Activated T-helper 2 cell treated with anti-CD3 and anti-CD28 coated beads, Interferon-gamma antibody, Interleukin-2, Interleukin-4, amounts not matched to agents 10 μg/mL and 5 μg/mL and 100 μg/mL, durations not matched to agents 14 hours and 24 hours and 36 hours (primary cell): Measurements from ENCODE around the gene IL34. TPM values are rescaled to one million over a fixed set of nuclear protein-coding genes. Genes with fewer than 3 reads are reported as not detected.
"Not testable (repeated sequence)": the region's sequence is repeated elsewhere in the genome, so short reads cannot be mapped to it uniquely, and the experiment has no call there.

Source experiments
- DNase-seq: peaks from one replicate; pipeline ENCODE4 v3.0.0; 2021; ENCODE audit warnings: low spot score
- H3K27ac Mint-ChIP-seq: one replicate; pipeline ENCODE4 v1.8.0; 2021; ENCODE audit warnings: mixed read lengths
- H3K27me3 Mint-ChIP-seq: one replicate; pipeline ENCODE4 v1.8.0; 2021; ENCODE audit warnings: low read depth, mixed read lengths
- H3K36me3 Mint-ChIP-seq: one replicate; pipeline ENCODE4 v1.8.0; 2021; ENCODE audit warnings: low read depth, mixed read lengths
- H3K4me1 Mint-ChIP-seq: one replicate; pipeline ENCODE4 v1.8.0; 2021; ENCODE audit warnings: low read depth, mixed read lengths
- H3K4me3 Mint-ChIP-seq: one replicate; pipeline ENCODE4 v1.8.0; 2021; ENCODE audit warnings: low read depth, mild to moderate bottlenecking, moderate library complexity, mixed read lengths
- H3K9me3 Mint-ChIP-seq: one replicate; pipeline ENCODE4 v1.8.0; 2021; ENCODE audit warnings: mixed read lengths
- intact Hi-C: fragments of 100-400 bp; cut with micrococcal nuclease; formaldehyde crosslinking; loops from one replicate; pipeline ENCODE4 v1.15.1; 2023
- total RNA-seq: library from RNA; stranded (reverse); gene quantifications from 2 replicates; pipeline ENCODE4 v1.2.3, GENCODE V29; 2022

IL34 gene
- total RNA-seq, 1 donor from 2014 or later, result not detected

DNA sequence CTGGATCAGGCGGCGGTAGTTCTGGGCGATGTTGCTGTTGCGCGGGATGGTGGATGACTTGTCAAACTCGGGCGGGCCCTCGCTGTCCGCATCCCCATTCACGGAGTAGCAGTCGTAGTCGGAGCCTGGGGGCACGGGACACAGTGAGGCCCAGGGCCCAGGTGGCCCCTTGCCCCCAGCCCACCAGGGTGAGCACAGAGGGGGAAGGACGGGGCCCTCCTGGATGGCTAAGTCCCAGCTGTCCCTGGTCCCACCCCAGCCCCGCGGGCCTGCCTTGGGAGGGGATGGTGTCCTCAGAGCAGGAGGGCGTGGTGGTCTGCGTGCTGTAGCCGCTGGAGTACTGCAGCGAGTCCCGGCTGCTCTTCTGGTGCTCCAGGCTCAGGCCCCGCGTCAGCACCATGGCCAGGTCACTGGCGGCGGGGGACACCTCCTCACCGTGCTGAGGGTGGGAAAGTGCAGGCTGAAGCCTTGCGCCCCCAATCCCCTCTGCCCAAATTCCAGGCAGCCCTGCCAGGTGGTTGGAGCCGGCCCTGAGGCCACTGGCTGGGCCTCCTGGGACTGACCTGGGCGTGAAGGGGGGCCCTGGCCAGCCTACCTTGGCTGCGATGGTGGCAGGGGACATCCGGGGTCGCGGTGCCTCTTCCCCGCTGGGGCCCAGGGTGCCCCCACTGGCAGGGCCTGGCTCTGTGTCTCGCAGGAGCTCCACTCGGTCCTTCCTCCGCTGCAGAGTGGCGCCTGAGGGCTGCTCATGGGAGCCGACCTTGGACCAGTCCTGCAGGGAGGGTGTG lies 18.2 kb downstream of the IL34 start:
- peaks cover 2% of the 10 kb centered on the region for H3K4me1 Mint-ChIP-seq
- DNase-seq, result no peak
- H3K36me3 Mint-ChIP-seq, result no peaks in the 10 kb centered on the region
- no peaks in the 10 kb centered on the region for H3K9me3 Mint-ChIP-seq
- intact Hi-C loops, result no loop called here
- no peak overlapping the region for H3K4me3 Mint-ChIP-seq
- H3K27ac Mint-ChIP-seq, result no peak overlapping the region
- H3K27me3 Mint-ChIP-seq, result peaks cover 4% of the 10 kb centered on the region

DNA sequence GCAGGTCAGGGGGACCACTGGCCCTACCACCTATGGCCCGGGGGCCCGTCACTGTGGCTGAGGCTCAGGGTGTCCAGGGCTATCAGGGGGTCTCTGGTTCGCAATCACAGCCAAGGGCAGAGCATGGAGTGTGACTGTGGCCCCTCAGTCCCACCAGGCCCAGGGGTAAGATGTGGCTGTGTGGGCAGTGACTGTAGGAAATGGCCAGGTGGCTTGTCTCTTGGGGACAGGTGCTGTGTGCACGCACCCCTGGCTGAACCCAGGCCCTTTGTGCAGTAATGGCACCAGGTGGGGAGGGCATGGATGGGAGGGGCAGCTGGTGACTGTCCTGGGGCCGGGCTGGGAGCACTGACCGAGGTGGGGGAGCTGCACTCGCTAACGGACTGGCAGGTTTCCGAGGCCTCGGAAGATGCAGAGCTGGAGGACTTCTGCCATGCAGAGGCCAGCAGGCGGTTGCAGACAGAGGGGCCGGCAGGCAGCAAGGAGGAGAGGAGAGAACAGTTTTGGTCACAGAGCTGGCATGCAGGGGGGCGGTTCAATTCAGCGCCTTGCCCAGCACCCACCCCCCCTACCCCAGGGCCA lies 18.8 kb downstream of the IL34 start:
- Mint-ChIP-seq H3K36me3 (no peaks in the 10 kb centered on the region), H3K4me1 (peaks cover 2% of the 10 kb centered on the region), H3K27me3 (peaks cover 5% of the 10 kb centered on the region), H3K27ac (no peak overlapping the region), H3K9me3 (no peaks in the 10 kb centered on the region), H3K4me3 (no peak overlapping the region)
- DNase-seq, result no peak
- intact Hi-C loops, result no loop called here

DNA sequence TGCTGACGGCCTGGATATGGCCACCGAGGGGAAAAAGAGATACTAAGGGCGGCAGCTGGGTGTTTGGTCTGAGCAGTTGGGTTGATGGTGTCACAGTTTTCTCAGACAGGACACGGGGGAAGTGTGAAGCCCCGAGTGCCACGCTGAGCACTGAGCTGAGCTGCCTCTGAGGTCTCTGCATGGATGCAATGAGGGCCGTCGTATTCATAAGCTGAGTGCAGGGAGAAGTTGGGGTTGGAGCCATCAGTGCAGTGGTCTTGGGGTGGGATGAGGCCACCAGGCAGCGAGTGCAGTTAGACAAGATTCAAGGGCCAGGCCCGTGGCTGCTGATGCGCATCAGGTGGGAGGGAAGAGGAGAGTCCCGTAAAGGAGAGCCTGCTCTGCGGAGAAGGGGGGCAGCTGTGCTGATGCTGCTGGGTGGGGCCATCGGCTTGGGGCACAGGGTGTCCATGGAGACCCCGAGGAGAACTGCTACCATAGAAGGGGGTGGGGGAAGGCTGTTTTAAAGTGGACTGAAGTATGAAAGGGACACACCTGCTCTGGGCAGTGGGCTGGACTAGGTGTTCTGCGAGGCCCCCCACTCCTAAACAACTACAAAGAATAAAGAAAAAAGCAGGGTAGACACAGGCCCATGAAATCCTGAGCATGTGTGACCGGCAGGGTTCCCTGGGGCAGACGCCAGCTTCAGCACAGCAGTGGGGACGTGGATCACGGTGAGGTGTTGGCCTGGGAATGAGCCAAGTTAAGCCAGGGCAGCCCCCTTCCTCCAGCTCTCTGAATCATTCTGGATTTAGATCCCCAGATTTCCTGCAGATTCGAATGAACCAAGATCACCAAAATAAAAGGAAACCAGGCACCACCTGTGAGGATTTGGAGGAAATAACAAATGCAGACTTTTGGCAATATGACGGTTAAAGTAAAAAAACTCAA lies 19.7 kb downstream of the IL34 start:
- Mint-ChIP-seq H3K27ac (no peak overlapping the region), H3K4me1 (peaks cover 2% of the 10 kb centered on the region), H3K4me3 (no peak overlapping the region), H3K27me3 (peaks cover 8% of the 10 kb centered on the region), H3K36me3 (no peaks in the 10 kb centered on the region), H3K9me3 (no peaks in the 10 kb centered on the region)
- DNase-seq, result no peak
- intact Hi-C loops, result no loop called here

DNA sequence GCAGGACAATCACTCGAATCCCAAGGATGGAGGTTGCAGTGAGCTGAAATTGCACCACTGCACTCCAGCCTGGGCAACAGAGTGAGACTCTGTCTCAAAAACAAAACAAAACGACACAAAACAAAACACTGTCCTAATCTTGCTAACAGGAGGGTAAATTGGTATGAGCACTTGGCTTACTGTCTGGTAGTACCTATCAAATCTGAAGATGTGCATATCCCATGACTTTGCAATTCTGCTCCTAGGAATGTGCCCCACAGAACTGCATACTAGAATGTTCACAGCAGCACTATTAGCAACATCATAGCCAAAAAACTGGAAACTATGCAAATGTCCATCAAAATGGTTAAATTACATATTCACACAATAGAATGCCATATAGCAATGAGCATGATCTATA lies 23.8 kb downstream of the IL34 start:
- H3K4me1 Mint-ChIP-seq, result peaks cover 2% of the 10 kb centered on the region
- intact Hi-C loops, result no loop called here
- H3K36me3 Mint-ChIP-seq, result no peaks in the 10 kb centered on the region
- no peak for DNase-seq
- peaks cover 10% of the 10 kb centered on the region for H3K27me3 Mint-ChIP-seq
- no peak overlapping the region for H3K27ac Mint-ChIP-seq
- H3K9me3 Mint-ChIP-seq, result no peaks in the 10 kb centered on the region
- no peak overlapping the region for H3K4me3 Mint-ChIP-seq

DNA sequence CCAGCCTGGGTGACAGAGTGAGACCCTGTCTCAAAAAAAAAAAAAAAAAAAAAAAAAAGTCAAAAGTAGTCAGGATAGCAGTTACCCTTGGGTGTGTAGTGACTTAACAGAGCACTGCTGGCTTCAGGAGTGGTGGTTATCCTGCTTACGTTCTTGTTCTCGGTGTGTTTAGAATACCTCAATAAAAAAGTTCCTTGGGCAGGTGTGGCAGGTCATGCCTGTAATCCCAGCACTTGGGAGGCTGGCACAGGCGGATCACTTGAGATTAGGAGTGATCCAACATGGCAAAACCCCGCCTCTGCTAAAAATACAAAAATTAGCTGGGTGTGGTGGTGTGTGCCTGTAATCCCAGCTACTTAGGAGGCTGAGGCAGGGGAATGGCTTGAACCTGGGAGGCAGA lies 24.6 kb downstream of the IL34 start:
- H3K36me3 Mint-ChIP-seq, intact Hi-C loops, DNase-seq, H3K9me3 Mint-ChIP-seq, H3K4me1 Mint-ChIP-seq, H3K27ac Mint-ChIP-seq, H3K4me3 Mint-ChIP-seq: not testable (repeated sequence)
- H3K27me3 Mint-ChIP-seq, result peaks cover 10% of the 10 kb centered on the region

DNA sequence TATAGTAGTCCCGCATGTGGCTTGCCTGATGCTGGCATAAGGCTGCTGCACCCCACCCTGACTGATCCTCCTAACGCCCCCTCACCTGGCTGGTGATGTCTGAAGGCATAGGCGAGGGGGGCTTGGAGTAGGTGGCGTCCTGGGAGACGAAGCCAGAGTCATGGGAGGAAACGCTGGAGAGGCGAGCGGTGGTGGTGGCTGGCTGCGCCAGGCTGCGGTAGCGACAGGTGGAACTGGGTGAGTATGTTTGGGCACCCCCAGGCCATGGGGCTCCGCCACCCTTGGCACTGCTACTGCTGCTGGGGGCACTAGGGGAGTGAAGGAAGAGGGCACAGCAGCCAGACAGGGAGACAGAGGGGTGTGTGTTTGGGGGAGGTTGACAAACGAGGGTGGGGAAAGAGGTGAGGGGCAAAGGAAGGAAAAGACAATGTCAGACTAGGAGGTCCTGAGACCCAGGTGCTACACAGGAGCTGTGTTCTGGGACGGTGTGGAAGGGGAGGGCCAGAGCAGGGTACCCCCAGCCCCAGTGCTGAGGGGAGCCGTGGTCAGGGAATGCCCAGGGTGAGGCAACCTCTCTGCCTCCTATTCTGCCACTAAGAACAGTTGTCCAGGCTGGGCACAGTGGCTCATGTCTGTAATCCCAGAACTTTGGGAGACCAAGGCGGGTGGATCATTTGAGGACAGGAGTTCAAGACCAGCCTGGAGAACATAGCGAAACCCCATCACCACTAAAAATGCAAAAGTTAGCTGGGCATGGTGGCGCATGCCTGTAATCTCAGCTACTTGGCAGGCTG lies 28.1 kb downstream of the IL34 start:
- Mint-ChIP-seq H3K4me3 (no peak overlapping the region), H3K27ac (no peak overlapping the region), H3K36me3 (no peaks in the 10 kb centered on the region), H3K4me1 (peaks cover 1% of the 10 kb centered on the region), H3K9me3 (no peaks in the 10 kb centered on the region), H3K27me3 (peaks cover 6% of the 10 kb centered on the region)
- intact Hi-C loops, result no loop called here
- no peak for DNase-seq

DNA sequence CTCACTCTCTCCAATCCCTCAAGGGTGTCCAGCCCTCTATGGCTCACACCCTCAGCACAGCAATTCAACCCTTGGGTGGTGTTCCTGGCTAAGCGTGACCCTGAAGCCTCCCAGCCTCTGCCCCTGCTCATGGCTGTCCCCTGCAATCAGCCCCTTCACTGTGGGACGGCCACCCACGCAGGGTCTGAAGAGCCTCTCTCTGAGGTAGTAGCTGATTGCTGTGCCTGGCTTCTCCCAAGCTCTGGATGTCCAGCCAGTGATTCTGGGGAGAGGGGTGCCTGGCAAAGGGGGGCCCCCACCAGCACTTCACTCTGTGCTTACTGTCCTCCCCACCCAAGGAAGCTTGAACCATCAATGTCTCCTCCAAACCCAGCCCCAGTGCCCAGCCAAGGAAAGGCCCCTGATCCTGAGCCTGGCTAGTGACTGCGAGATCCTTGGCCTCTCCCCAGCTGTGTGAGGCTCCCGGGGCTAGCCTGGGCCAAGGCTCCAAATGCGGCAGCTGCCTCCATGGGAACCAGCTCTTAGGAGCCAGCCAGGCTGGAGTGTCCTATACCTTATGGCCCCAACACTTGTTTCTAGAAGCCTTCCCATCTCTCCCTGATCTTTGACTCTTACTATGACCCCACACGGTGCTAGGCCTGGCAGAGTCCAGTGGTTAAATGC lies 29.6 kb downstream of the IL34 start:
- peaks cover 2% of the 10 kb centered on the region for H3K27me3 Mint-ChIP-seq
- H3K27ac Mint-ChIP-seq, result no peak overlapping the region
- intact Hi-C loops, result no loop called here
- no peak for DNase-seq
- H3K4me3 Mint-ChIP-seq, result no peak overlapping the region
- no peaks in the 10 kb centered on the region for H3K36me3 Mint-ChIP-seq
- H3K4me1 Mint-ChIP-seq, result peaks cover 1% of the 10 kb centered on the region
- H3K9me3 Mint-ChIP-seq, result no peaks in the 10 kb centered on the region

DNA sequence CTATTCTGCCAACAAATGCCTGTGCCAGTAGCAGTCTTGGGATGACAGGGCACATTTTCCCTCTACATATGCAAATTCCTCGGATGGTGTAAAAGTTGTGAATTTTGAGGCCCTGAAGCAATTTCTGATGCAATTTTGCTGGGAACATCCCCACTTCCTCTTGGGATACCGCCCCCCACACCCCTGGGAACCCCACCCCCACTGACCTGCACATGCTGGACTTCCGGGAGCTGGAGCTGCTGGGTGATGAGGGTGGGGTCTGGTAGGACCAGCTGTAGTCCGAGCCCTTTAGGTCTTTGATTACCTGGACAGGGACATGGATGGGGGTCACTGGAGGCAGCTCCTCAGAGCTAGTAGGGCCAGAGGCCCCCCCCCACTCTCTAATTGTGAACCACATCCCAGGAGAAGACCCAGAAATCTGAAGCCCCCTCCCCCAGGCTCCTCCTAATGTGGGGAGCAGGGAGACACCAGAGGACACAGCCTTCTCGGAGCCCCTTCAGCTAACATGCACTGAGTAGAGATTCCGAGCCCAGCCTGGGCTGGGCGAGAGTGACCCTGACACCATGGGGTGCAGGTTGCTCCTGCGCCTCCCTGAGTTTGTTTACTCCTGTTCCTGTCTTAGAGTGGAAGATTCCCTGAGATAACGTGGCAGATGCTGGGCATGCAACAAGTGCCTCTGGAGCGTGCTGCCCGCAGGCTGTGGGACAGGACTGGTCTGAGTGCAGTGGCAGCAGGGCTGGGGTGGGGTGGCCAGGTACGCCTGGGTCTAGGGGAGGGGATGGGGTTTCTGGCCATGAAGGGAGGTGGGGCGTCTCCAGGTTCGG lies 30.5 kb downstream of the IL34 start:
- H3K4me3 Mint-ChIP-seq, result no peak overlapping the region
- intact Hi-C loops, result no loop called here
- peaks cover 1% of the 10 kb centered on the region for H3K4me1 Mint-ChIP-seq
- no peaks in the 10 kb centered on the region for H3K9me3 Mint-ChIP-seq
- no peak overlapping the region for H3K27ac Mint-ChIP-seq
- DNase-seq, result no peak
- H3K27me3 Mint-ChIP-seq, result peaks cover 2% of the 10 kb centered on the region
- H3K36me3 Mint-ChIP-seq, result no peaks in the 10 kb centered on the region

DNA sequence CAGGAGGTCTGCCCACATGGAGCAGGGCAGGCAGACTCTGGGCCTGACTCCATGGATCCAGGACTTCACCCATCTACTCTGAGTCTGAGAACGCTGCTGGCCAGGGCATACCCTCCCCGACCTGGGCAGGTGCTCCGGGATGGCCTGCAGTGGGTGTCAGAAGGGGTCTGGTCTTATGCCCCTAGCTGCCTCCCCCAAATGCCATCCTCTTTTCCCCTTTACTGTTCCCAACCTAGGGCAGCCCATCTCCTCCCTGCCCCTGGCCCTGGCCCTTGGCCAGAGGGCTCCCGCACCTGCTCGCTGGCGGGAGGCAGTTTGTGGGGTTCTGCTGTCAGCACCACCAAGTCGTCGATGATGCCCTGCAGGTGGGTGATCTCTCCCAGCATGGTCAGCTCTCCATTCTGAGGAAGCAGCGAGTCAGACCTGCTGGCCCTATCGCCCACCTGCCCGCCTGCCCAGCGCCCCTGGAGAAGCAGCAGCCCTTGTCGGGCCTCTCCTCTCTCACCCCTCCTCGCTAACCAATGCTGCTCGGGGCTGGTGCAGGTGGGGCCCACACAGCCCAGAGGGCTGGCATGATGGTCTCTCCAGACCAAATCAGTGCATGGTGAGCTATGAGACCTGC lies 31.3 kb downstream of the IL34 start:
- H3K27me3 Mint-ChIP-seq, result peaks cover under 1% of the 10 kb centered on the region
- H3K36me3 Mint-ChIP-seq, result no peaks in the 10 kb centered on the region
- H3K4me1 Mint-ChIP-seq, result peaks cover 1% of the 10 kb centered on the region

DNA sequence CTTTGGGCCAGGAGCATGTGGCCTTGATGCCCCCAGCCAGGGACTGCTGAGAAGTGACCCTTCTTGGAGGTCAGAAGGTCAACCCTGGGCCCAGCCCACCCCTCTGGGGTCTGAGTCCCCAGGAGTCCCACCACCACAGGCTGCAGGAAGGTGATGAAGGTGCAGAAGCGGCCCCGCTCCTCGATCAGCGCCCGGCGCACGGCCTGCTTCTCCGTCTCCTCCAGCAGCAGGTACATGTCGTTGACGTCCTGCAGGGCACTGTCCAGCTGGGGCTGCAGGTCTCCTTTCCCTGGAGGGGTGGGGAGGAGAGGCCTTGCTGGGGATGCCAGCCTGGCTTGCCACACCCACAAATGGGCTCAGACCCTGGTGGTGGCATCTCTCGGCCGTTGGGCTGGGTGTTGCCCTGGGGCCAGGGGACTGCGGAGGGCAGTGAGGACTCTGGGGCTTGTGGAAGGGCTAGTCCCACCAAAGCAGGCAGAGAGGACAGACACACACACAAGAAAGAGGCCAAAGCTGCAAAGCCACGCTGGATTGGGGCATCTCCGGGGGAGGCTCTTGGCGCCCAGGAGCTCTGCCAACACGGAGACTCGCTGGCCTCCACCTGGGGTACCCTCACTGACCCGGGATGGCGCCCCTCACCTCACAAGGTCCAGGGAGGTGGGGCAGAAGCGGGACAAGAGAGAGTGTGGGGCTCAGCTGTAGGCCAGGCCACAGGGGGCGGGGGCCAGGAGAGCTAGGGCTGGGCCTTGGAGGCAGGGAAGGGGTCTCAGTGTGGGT lies 31.9 kb downstream of the IL34 start:
- Mint-ChIP-seq H3K9me3 (no peaks in the 10 kb centered on the region), H3K4me3 (no peak overlapping the region), H3K4me1 (peaks cover 1% of the 10 kb centered on the region), H3K27ac (no peak overlapping the region), H3K27me3 (no peaks in the 10 kb centered on the region), H3K36me3 (no peaks in the 10 kb centered on the region)
- no peak for DNase-seq
- intact Hi-C loops, result no loop called here

More for the DNA sequence above, 31.3 kb downstream of the IL34 start:
- no peak for DNase-seq
- H3K27ac Mint-ChIP-seq, result no peak overlapping the region
- intact Hi-C loops, result no loop called here
- H3K4me3 Mint-ChIP-seq, result no peak overlapping the region
- H3K9me3 Mint-ChIP-seq, result no peaks in the 10 kb centered on the region
